ENCODE data around the gene HMOX1. TPM values are rescaled to one million over a fixed set of nuclear protein-coding genes. Genes with fewer than 3 reads are reported as not detected.

HMOX1 gene
- total and polyA plus RNA-seq, 2 donors (not counting 3 experiments of a cell fraction or from before 2014, with no cell fraction given) = 41.1 to 69.1 TPM

DNA sequence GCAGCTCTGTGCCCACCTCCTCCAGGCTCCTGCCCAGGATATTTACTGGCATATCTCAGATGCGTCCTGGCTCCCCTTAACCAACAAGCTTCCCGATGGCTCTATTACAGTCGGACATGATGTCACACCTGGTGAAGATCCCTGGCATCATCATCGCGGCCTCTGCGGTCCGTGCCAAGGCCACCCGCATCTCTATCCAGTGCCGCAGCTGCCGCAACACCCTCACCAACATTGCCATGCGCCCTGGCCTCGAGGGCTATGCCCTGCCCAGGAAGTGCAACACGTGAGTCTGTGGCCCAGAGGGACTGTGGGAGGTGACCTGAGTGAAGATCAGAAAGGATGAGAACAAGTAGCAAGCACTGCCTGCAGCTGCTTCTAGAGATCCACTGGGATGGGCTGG, 25.5 kb downstream of the HMOX1 start:
- ChIA-PET CTCF (interaction anchor here (0.7 to 2.2 kb wide), 2 partner anchors 55 to 177 kb away, joined by 4 to 7 read pairs; no protein-coding TSS in a partner anchor), POLR2A (no interaction called here)
- Histone ChIP-seq H3K9ac (replicated peaks; ENCODE audit: extremely low read depth, insufficient read depth, low read length) (no peak overlapping the region), H2AFZ (ENCODE audit: low read depth, low read length) (no peak overlapping the region), H3K36me3 (ENCODE audit: control insufficient read depth in 2 of 2, extremely low read depth in 1 of 2, insufficient read depth in 2 of 2, low read length in 2 of 2) (peaks cover 3 to 7% of the 10 kb centered on the region in 2 experiments), H4K20me1 (replicated peaks; ENCODE audit: control insufficient read depth, extremely low read depth, insufficient read depth, low read length) (no peaks in the 10 kb centered on the region), H3K79me2 (ENCODE audit: control insufficient read depth, insufficient read depth, low read length) (peaks cover 5% of the 10 kb centered on the region), H3K27me3 (ENCODE audit: control insufficient read depth in 2 of 2, insufficient read depth in 2 of 2, low read length in 2 of 2) (no peaks in the 10 kb centered on the region), H3K27ac (ENCODE audit: insufficient read depth, low read depth, low read length) (no peak overlapping the region), H3K9me1 (replicated peaks; ENCODE audit: control insufficient read depth, extremely low read depth, insufficient read depth, low read length) (no peaks in the 10 kb centered on the region), H3K4me2 (ENCODE audit: insufficient read depth, low read length) (no peak overlapping the region), H3K9me3 (replicated peaks; ENCODE audit: control insufficient read depth, insufficient read depth, low read length) (no peaks in the 10 kb centered on the region), H3K4me3 (replicated peaks in 1 of 3; ENCODE audit: insufficient read depth in 1 of 3, low read depth in 1 of 3, low read length in 3 of 3) (no peak overlapping the region), H3K4me1 (ENCODE audit: control insufficient read depth, extremely low read depth, insufficient read depth, low read length) (peaks cover 3% of the 10 kb centered on the region)
- TF ChIP-seq, protein P1, sequence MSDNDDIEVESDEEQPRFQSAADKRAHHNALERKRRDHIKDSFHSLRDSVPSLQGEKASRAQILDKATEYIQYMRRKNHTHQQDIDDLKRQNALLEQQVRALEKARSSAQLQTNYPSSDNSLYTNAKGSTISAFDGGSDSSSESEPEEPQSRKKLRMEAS (IDR thresholded peaks at IDR 0.05; ENCODE audit: insufficient read depth, insufficient read length) = no peak
- TF ChIP-seq POLR2A (IDR thresholded peaks at IDR 0.05; ENCODE audit: low read depth, low read length) (no peak), EZH2 (IDR thresholded peaks at IDR 0.05; ENCODE audit: borderline replicate concordance, low read depth, low read length, severe bottlenecking) (no peak), MYC (IDR thresholded peaks at IDR 0.05; ENCODE audit: low read depth, low read length) (no peak), POLR2AphosphoS5 (IDR thresholded peaks at IDR 0.05; ENCODE audit: insufficient read depth, low read depth, low read length) (no peak), FOS (IDR thresholded peaks at IDR 0.05; ENCODE audit: borderline replicate concordance, insufficient read depth, low read length) (no peak), GATA2 (IDR thresholded peaks at IDR 0.05; ENCODE audit: insufficient read depth, insufficient read length, low read depth, low read length) (no peak), JUN (IDR thresholded peaks at IDR 0.05; ENCODE audit: borderline replicate concordance, insufficient read depth, insufficient read length, low read depth) (no peak)
- TF ChIP-seq, protein P2, sequence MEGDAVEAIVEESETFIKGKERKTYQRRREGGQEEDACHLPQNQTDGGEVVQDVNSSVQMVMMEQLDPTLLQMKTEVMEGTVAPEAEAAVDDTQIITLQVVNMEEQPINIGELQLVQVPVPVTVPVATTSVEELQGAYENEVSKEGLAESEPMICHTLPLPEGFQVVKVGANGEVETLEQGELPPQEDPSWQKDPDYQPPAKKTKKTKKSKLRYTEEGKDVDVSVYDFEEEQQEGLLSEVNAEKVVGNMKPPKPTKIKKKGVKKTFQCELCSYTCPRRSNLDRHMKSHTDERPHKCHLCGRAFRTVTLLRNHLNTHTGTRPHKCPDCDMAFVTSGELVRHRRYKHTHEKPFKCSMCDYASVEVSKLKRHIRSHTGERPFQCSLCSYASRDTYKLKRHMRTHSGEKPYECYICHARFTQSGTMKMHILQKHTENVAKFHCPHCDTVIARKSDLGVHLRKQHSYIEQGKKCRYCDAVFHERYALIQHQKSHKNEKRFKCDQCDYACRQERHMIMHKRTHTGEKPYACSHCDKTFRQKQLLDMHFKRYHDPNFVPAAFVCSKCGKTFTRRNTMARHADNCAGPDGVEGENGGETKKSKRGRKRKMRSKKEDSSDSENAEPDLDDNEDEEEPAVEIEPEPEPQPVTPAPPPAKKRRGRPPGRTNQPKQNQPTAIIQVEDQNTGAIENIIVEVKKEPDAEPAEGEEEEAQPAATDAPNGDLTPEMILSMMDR (IDR thresholded peaks at IDR 0.05; ENCODE audit: extremely low read depth in 1 of 2, insufficient read depth in 1 of 2, low read depth in 1 of 2, low read length in 2 of 2) = no peak
- BruUV-seq (replicated peaks) = no TSS peak
- DNase-seq (ENCODE audit: low read depth, low spot score) (no peak), FAIRE-seq (no peak)
- dilution Hi-C loops (cut with MboI; ENCODE audit: extremely low pct_ligation_motif_present, low sequenced_read_pairs) = no loop called here
- intact Hi-C loops (cut with micrococcal nuclease) = no loop called here

Measured in endothelial cell of umbilical vein (primary cell).